Measurements from ENCODE around the gene RAB40B. TPM values are rescaled to one million over a fixed set of nuclear protein-coding genes. Genes with fewer than 3 reads are reported as not detected.

RAB40B gene
- total RNA-seq, 1 donor from 2014 or later: 22.4 TPM

DNA sequence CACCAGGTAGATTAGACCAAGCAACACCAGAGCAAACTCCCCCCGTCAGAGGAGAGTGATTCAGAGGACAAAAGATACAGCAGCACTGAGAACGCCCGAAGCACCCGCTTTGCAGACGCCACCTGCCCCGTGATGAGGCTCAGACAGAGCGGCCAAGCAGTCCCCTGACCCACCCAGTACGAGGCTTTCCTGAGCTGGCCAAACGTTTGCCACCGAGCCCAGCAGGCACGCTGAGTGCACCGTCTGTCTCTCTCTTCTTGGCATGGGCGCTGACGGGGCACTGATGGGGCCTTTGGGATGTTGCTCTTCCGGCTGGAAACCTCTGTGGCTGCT, 30.9 kb downstream of the RAB40B start:
- Histone ChIP-seq H3K27ac (replicated peaks) (no peak overlapping the region), H3K27me3 (ENCODE audit: low read depth) (no peaks in the 10 kb centered on the region), H3K4me3 (no peak overlapping the region), H3K4me1 (peaks cover 28% of the 10 kb centered on the region), H3K36me3 (no peaks in the 10 kb centered on the region), H3K9me3 (replicated peaks) (no peaks in the 10 kb centered on the region)
- TF ChIP-seq, protein P1, sequence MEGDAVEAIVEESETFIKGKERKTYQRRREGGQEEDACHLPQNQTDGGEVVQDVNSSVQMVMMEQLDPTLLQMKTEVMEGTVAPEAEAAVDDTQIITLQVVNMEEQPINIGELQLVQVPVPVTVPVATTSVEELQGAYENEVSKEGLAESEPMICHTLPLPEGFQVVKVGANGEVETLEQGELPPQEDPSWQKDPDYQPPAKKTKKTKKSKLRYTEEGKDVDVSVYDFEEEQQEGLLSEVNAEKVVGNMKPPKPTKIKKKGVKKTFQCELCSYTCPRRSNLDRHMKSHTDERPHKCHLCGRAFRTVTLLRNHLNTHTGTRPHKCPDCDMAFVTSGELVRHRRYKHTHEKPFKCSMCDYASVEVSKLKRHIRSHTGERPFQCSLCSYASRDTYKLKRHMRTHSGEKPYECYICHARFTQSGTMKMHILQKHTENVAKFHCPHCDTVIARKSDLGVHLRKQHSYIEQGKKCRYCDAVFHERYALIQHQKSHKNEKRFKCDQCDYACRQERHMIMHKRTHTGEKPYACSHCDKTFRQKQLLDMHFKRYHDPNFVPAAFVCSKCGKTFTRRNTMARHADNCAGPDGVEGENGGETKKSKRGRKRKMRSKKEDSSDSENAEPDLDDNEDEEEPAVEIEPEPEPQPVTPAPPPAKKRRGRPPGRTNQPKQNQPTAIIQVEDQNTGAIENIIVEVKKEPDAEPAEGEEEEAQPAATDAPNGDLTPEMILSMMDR (IDR thresholded peaks at IDR 0.05; ENCODE audit: borderline replicate concordance): no peak
- intact Hi-C loops (cut with micrococcal nuclease): no loop called here
- DNase-seq: no peak

GRCh38 chr17:82666931-82667667, 31.4 kb downstream of the RAB40B start:
- intact Hi-C loops (cut with micrococcal nuclease): no loop called here
- H3K4me1 ChIP-seq: peaks cover 28% of the 10 kb centered on the region

DNA sequence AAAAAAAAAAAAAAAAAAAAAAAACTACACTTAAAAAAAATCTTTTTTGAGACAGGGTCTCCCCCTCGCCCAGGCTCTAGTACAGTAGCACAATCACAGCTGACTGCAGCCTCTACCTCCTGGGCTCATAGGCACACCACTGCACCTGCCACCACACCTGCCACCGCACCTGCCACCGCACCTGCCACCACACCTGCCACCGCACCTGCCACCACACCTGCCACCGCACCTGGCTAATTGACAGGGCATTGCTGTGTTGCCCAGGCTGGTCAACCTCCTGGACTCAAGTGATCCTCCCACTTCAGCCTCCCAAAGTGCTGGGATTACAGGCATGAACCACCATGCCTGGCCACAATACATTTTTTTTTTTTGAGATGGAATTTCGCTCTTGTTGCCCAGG, 32.6 kb downstream of the RAB40B start:
- intact Hi-C loops (cut with micrococcal nuclease): no loop called here
- DNase-seq: no peak
- Histone ChIP-seq H3K9me3 (replicated peaks) (no peaks in the 10 kb centered on the region), H3K27ac (replicated peaks) (no peak overlapping the region), H3K27me3 (ENCODE audit: low read depth) (no peaks in the 10 kb centered on the region), H3K4me3 (no peak overlapping the region), H3K4me1 (peaks cover 26% of the 10 kb centered on the region), H3K36me3 (peaks cover 5% of the 10 kb centered on the region)
- TF ChIP-seq, protein P1 (IDR thresholded peaks at IDR 0.05; ENCODE audit: borderline replicate concordance): no peak

More at GRCh38 chr17:82666931-82667667, 31.4 kb downstream of the RAB40B start:
- no peak overlapping the region for H3K27ac ChIP-seq (replicated peaks)
- H3K36me3 ChIP-seq: no peaks in the 10 kb centered on the region
- TF ChIP-seq, protein P1 (IDR thresholded peaks at IDR 0.05; ENCODE audit: borderline replicate concordance): no peak
- DNase-seq: no peak
- H3K27me3 ChIP-seq (ENCODE audit: low read depth): no peaks in the 10 kb centered on the region
- no peak overlapping the region for H3K4me3 ChIP-seq
- no peaks in the 10 kb centered on the region for H3K9me3 ChIP-seq (replicated peaks)

- peaks cover 11% of the 10 kb centered on the region for H3K36me3 ChIP-seq
- H3K4me3 ChIP-seq: no peak overlapping the region
- TF ChIP-seq, protein P1 (IDR thresholded peaks at IDR 0.05; ENCODE audit: borderline replicate concordance): no peak
- peaks cover 19% of the 10 kb centered on the region for H3K4me1 ChIP-seq
- H3K27me3 ChIP-seq (ENCODE audit: low read depth): no peaks in the 10 kb centered on the region
- no peak for DNase-seq
- no peaks in the 10 kb centered on the region for H3K9me3 ChIP-seq (replicated peaks)
- no peak overlapping the region for H3K27ac ChIP-seq (replicated peaks)
- intact Hi-C loops (cut with micrococcal nuclease): no loop called here
These were observed 33.3 kb downstream of the RAB40B start for GRCh38 chr17:82665217-82665616.

DNA sequence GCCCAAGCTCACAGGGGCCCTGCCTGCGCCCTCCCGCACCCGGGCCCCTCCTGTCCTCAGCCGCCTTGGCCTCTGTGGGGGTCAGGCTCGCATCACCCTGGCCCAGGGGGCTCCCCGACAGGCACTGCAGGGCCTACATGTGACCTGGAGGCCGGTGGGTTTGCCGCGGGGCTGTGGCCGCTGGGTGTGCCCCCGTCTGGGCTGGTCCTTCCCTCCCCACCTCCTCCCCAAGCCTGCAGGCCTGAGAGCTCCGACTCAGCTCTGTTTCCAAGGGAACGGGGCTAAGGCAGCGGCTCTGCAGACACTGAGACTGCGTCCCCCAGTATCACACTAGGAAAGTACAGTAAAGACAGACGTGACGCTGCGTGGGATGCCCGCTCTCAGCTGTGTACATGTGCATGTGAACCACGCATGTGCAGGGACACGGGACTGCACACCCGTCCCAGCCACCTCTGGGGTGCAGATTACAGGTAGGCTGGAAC, 33.8 kb downstream of the RAB40B start:
- no peak for DNase-seq
- no peaks in the 10 kb centered on the region for H3K9me3 ChIP-seq (replicated peaks)
- TF ChIP-seq, protein P1 (IDR thresholded peaks at IDR 0.05; ENCODE audit: borderline replicate concordance): no peak
- intact Hi-C loops (cut with micrococcal nuclease): no loop called here
- peaks cover 15% of the 10 kb centered on the region for H3K4me1 ChIP-seq
- no peak overlapping the region for H3K4me3 ChIP-seq
- peaks cover 16% of the 10 kb centered on the region for H3K36me3 ChIP-seq
- H3K27ac ChIP-seq (replicated peaks): no peak overlapping the region
- H3K27me3 ChIP-seq (ENCODE audit: low read depth): no peaks in the 10 kb centered on the region
